ENCODE measurements around the gene SLC12A9.

GRCh38 chr7:100837099-100837836 lies 15.2 kb upstream of the SLC12A9 start:
- TF ChIP-seq CTCF (conservative IDR thresholded peaks at IDR 0.05; ENCODE audit: low read length) (no peak), EZH2phosphoT487 (IDR thresholded peaks at IDR 0.05; ENCODE audit: borderline replicate concordance) (no peak)

Data from Loucy (cell line).